Measurements from ENCODE around the gene BAHD1.

GRCh38 chr15:40483919-40484318, 43.2 kb downstream of the BAHD1 start:
- no peak for TF ChIP-seq MAX (CRISPR knock-in tag; IDR thresholded peaks at IDR 0.05)
- no peak for TF ChIP-seq CTCF (IDR thresholded peaks at IDR 0.05)
- TF ChIP-seq RELA (CRISPR knock-in tag; IDR thresholded peaks at IDR 0.05; ENCODE audit: borderline replicate concordance) = no peak
- no peak for TF ChIP-seq ATF1 (CRISPR knock-in tag; IDR thresholded peaks at IDR 0.05)
- TF ChIP-seq FOXP1 (CRISPR knock-in tag; IDR thresholded peaks at IDR 0.05; ENCODE audit: borderline replicate concordance) = no peak

Measured in WTC11 (cell line).